Measurements from ENCODE around the gene MAST1.
"Not testable (repeated sequence)": the region's sequence is repeated elsewhere in the genome, so short reads cannot be mapped to it uniquely, and the experiment has no call there.

The MAST1 gene

DNA sequence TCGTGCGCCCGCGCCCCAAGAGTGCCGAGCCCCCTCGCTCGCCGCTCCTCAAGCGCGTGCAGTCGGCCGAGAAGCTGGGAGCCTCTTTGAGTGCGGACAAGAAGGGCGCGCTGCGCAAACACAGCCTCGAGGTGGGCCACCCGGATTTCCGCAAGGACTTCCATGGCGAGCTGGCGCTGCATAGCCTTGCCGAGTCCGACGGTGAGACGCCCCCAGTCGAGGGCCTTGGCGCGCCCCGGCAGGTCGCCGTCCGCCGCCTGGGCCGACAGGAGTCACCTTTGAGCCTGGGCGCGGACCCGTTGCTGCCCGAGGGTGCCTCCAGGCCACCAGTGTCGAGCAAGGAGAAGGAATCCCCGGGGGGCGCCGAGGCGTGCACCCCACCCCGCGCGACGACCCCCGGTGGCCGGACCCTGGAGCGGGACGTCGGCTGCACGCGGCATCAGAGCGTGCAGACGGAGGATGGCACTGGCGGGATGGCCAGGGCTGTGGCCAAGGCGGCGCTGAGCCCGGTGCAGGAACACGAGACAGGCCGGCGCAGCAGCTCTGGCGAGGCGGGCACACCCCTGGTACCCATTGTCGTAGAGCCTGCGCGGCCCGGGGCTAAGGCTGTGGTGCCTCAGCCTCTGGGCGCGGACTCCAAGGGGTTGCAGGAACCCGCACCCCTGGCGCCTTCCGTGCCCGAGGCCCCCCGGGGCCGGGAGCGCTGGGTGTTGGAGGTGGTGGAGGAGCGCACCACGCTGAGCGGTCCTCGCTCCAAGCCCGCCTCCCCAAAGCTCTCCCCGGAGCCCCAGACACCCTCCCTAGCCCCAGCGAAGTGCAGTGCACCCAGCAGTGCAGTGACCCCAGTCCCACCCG lies 35.8 kb downstream of the MAST1 start:
- DNase-seq: no peak

DNA sequence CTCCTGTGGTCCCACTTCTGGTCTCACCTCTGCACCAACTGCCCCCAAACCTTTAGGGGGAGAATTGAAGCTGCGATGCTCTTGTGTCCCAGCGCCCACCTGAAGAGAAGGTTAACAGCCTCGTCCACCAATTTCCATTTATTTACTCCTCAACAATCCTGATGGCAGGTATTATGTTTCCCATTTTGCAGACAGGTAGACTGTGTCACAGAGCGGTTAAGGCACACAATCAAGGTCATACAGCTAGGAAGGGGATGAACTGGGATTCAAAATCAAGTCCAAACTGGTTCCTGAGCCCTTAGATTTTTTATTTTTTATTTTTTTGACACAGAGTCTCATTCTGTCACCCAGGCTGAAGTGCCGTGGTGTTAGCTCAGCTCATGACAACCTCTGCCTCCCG lies 36.8 kb downstream of the MAST1 start:
- DNase-seq: no peak

DNA sequence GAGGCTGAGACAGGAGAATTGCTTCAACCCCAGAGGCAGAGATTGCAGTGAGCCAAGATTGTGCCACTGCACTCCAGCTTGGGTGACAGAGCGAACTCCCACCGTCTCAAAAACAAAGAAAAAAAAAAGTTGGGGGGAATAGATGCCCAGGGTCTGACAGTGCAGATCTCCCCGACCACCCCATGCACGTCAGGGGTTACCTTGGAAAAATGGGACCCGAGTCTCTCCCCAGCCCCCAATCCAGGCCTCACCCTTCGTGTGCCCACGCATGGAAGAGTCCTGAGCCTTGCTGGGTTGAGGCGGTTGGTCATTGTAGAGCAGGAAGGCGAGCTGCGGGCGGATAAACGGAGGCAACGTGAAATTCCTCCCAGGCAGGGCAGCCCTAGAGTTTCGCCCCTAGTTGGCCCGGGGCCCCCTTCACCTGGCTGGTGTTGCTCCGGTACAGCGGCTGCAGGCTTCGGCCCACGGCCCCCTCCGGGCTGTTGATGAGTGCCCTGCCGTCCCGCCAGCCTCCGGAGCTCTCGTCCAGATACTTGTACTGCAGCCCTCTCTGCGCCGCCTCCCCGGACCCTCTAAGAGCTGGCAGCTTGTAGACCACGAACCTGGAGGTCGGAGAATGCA lies 42.3 kb downstream of the MAST1 start:
- no peak for DNase-seq

DNA sequence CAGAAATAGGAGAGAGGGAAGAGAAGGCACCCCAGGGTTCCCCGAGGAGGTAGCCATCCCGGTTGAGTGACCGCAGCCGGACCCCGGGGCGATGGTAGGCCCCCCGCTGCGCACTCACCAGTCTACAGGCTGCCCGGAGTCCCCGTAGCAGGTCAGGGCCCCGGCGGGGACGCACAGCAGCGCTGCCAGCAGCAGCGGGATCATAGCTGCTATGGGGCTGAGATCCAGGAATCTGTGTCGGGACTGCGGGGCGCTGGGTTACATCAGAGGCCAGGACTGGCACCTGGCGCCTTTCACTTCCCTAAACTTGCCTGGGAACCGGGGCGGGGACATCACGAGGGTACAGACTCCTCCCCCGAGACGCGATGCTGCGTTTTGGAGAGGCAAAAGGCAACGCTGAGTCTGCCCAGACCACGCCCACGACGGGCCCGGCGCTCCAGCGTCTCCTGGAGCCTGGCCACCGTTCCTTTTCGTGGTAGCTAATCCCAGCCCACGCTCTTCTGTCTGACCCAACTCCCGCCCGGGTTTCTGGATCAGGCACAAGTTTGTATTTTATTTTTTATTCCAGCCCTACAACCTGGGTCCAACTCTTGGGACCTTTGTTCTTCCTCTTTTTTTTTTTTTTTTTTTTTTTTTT lies 43.0 kb downstream of the MAST1 start, which contains the start of gene DNASE2:
DNASE2 (minus strand) TSS at position 278 of the 637 bp plus-strand sequence; CDS start at position 204, 74 bp downstream.
- DNase-seq: peak; percentile 97

DNA sequence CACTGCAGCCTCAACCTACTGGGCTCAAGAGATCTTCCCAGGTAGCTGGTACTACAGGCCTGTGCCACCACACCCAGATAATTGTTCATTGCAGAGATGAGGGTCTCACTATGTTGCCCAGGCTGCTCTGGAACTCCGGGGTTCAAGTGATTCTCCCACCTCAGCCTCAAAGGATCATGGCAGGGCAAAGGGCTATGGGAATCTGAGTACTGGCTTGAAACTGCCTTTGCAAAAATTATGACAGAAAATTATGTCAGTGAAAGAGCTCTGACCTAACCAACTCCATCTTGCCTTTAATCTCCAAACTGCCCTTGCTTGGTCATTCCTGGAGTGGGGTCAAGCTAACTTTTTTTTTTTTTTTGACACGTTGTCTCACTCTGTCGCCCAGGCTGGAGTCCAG lies 44.3 kb downstream of the MAST1 start:
- DNase-seq: no peak

DNA sequence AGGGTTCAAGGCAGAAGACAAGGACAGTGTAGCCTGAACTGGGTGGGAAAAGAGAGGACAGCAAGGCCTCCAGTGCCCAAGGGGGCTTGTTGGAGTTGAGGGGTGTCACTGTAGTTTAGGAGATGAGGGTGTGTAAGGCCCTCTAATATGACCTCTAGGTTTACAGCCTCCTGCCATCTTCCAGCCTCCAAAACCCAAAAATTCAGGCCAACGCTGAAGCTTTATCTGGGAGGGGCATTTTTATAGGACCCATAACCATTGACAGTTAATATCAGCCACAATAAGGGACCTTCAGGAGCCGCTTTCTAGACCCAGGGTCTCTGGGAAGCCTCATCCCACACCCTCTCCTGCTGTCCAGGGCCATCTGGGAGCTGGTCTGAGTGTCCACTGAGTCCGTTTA lies 45.9 kb downstream of the MAST1 start:
- DNase-seq: no peak

DNA sequence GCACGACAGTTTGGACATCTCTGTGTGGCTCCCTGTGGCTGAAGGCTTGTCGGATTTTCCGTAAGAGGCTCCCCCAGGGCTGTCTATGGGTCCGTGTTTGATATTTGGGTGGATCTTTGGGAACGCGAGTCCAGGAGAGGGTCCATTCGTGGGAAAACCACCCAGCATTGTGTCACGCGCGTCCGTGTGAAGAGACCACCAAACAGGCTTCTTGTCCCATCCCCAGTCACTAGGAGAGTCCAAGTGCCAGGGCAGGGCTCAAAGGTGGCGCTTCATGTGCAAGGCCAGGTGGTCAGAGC lies 46.3 kb downstream of the MAST1 start:
- DNase-seq: no peak

DNA sequence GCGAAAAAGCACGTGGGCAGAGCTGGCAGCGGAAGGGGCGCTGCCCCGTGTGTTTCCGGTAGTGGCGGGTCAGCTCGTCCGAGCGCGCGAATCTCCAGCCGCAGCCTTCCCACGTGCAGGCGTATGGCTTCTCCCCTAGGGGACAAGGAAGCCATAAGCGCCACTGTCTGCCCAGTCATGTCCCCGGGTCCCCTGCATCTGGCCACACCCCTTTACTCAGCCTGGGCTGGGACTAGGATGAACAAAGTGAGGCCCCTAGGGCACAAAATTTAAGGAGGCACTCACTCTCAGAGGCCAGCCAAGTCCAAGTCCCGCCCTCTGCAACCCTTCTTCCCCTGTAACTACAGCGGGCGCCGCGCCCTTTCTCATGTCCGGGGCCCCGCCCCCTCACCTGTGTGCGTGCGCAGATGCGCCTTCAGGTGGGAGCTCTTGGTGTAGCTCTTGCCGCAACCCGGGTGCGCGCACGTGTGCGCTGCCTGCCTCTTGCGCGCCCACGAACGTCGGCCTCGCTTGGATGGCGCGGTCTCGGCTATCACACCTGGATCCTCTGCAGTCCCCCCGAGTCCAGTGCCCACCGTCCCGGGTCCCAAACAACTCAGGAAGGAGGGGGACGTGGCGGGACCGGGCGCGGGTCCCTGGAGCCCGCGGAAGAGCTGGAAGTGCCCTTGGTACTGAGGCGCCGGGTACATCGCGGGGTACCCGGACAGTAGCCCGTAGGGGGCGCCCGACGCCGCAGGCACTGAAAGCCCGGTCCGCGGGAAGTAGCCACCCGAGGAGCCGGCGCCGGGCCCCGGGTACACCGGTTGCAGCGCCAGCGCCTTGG lies 46.8 kb downstream of the MAST1 start:
- peak; percentile 93 for DNase-seq

DNA sequence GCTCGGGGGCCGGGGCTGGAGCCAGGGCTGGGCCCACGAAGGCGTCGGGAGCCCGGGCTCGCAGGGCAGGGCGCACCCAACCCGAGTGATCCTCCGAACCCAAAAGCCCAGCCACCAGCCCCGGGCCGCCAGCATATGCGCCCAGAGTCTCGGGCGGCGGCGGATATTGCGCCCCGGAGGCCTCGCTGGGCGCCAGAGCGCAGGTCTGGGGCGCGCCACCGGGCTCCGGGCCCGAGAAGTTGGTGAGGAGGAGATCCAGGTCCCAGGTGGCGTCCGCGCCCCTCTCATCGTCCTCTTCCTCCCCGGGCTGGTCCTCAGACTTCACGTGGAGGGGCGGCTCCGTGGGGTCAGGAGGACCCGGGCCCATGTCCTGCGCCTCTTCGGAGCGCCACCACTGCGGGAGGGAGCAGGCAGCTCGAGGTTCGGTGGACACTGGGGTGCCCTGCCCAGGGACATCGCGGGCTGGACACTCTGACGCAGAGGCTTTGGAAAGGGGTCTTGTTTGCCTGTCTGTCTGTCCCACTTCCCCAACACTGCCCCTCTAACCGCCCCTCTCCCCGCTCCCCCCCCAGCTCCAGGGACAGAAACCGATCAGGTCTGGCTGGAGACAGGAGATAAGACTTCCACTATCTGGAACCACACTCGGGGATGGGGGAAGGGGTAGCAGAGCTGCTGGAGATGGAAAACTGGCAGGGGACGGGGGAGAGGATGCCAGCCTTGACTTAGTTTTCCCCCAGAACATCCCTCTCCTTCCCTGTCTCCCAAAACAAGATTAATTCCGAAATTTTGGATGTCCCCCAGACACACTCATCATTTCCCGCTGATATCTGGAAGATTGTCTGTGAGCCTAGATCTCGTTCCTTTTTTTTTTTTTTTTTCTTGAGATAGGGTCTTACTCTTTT lies 47.7 kb downstream of the MAST1 start:
- DNase-seq: no peak

DNA sequence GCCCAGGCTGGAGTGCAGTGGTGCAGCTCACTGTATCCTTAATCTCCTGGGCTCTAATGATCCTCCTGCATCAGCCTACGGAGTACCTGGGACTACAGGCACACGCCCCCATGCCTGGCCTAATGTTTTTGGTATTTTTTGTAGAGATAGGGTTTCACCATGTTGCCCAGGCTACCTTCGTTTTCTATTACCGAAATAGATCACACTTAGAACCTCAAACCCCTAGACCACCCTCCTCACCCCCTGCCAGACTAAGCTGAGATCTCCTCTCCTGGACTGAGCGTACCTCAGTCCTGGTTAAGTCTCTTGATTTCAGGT lies 48.3 kb downstream of the MAST1 start:
- DNase-seq: no peak

DNA sequence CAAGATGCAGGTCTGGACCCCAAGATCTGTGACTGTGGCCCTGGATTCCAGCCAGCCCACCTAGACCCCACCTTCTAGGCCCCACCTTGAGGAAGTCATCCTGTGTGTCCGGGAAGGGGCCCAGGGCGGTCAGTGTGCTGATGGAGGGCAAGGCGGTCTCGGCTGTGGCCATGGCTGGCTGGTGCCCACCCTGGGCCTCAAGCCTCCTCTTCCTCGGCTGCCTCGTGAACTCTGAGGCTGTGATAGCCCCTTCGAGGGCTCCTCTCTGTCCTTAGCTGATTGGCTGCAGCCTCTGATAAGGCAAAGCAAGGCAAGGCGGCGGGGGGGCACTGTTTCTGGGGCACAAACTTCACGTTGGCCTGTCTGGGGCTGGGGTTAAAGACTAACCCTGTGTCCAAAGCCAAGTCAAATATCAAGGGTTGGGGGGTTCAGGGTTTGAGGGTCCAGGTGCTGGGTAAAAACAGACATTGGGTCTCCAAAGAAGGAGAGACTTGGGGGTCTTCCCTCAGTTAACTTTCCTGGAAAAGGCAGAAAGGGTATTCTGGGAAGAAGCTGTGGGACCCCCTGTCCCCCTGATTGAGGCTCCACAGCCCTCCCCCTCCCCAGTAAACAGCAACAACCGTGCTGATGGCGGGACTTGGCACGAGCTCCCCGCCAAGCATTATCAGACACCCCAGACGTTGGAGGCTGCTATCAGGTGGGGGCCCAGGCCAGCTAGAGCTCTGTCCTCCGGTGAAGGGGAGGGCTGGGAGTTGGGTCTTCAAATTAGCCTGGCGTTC lies 48.8 kb downstream of the MAST1 start, which contains the start of gene KLF1:
KLF1 (minus strand) TSS at position 233 of the 779 bp plus-strand sequence; CDS start at position 172, 61 bp downstream.
- no peak for DNase-seq

DNA sequence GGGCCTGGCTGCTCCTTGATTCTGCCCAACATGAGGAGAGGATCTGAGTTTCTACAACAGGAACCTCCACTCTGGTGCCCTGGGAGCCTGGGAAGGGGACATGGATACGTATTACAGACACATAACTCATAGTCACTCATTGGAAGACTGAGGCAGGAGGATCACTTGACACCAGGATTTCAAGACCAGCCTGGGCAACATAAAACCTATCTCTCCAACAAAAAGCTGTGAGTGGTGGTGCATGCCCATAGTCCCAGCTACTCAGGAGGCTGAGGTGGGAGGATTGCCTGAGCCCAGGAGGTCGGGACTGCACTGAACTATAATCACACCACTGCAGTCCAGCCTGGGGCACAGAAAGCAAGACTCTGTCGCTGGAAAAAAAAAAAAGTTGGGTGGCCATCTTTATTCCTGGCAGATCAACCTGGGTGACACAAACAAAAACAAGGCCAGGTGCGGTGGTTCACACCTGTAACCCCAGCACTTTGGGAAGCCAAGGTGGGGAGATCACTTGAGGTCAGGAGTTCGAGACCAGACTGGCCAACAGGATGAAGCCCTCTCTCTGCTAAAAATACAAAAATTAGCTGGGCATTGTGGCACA lies 49.8 kb downstream of the MAST1 start:
- DNase-seq: no peak

DNA sequence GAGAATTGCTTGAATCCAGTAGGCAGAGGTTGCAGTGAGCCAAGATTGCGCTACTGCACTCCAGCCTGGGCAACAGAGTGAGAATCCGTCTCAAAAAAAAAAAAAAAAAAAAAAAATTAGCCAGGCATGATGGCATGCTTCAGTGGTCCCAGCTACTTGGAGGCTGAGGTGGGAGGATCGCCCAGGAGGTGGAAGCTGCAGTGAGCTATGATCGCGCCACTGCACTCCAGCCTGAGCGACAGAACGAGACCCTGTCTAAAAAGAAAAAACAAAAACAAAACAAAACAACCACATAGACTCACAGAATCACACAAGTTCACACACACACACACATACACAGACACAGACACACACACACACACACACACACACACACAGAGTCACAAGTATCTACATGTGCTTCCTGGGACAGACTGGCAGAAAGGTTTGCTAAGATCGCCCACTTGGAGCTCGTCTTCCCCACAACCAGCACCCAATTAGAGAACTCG lies 52.0 kb downstream of the MAST1 start:
- DNase-seq: not testable (repeated sequence)

DNA sequence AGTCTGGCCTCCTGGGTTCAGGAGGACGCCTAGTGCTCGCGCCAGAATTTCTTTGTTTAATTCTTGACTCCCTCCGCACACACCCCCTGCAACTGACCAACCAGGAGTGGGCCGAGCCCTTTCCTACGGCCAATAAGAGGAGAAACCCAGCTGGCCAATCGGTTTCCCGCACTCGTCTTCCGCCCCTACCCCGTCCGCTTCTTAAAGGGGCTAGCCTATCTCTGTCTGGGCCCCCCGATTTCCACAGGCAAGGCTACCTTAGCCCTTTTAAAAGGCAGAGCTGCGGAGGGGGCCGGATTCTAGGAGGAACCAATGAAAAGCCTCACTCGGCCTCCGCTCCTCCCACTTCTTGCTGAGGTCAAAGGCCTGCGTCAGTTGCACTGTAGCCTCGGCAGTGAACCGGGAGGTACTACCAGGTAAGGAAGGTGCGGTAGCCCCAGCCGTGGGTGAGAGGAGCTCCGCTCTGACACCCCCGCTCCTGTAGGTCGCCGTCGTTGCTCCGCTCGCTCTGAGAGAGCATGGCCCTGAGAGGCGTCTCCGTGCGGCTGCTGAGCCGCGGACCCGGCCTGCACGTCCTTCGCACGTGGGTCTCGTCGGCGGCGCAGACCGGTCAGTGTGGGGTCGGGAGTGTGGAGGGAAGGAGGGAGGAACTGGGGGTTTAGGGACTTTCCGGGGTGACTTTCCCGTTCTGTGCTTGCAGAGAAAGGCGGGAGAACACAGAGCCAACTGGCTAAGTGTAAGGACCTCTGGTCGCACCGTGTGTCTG lies 52.7 kb downstream of the MAST1 start, which contains the start of gene GCDH:
GCDH (plus strand) TSS at position 374 of the 766 bp plus-strand sequence; CDS start at position 519, 145 bp downstream.
- peak; percentile 99 for DNase-seq

DNA sequence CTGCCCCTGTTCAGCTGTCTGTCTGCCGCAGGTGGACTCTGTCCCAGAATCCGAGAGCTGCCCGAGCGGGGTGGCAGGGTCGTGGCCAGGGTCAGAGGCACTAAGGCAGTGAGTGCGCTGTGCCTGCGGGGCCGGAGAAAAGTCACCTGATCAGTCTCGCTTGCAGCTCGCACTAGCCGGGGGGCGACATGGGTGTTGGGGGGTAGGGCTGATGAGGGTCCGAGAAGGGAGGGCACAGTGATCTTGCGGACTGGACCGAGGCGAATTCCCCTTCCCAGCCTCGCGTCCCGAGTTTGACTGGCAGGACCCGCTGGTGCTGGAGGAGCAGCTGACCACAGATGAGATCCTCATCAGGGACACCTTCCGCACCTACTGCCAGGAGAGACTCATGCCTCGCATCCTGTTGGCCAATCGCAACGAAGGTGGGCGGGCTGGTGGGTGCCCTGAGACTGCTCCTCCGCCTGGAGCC lies 53.3 kb downstream of the MAST1 start:
- DNase-seq: no peak

DNA sequence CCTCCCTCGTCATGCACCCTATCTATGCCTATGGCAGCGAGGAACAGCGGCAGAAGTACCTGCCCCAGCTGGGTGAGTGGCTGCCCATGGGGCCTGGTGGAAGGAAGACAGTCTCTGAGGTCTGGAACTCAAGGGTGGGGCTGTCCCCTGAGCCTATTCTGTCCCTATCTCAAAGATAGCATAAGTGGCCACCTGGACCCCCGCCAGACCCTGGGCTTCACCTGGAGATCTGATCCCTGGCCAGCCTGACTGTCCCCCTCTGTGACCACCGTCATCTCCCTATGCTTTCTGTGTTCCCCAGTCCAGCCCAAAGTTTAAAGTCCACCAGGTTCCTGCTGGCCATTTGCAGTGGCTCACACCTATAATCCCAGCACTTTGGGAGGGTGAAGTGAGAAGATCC lies 55.3 kb downstream of the MAST1 start:
- DNase-seq: no peak

DNA sequence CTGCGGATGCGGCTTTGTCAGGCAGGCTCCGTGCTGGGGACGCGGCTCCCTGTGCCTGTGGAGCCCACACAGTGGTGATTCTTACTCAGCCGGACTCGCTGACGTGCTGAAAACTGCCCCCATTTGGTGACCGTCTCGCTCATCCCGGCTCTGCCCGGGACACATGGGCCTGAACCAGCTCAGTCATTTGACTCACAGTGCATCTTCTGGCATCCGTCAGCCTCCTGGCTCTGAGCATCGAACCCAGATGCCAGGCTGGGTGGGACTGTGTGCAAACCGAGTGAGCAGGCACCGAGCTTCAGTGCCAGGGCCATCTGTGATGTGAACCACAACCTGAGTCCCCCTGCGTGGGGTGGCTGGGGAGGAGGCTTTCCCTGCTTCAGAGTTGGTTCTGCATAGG lies 58.1 kb downstream of the MAST1 start:
- DNase-seq: no peak

DNA sequence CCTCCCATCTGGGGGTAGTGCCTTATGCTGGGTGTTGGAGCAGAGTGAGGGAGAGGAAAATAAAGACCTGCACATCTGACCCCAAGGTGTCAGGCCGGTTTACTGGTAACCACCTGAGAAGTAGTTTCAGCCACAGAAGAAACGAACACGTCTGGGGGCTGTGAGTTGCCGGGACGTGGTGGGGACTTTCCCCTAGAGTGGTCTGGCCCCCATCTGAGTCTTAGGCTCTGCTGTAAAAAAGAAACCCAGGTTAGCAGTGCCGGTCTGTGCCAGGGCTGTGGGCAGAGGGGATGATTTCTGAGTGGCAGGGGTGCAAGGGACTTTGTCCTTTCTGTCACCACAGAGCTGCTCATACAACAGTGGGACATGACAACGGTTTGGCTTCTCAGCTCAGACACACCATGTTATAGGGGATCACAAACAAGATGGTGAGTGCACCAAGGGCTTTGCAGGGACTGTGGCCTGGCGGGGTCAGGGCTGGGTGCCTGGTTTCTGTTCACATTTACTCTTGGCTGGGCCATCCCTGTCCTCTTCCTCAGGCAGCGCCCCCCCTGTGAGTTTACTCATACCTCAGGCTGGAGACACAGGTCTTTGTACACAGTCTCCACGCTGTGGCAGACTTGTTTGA lies 61.7 kb downstream of the MAST1 start:
- no peak for DNase-seq

DNA sequence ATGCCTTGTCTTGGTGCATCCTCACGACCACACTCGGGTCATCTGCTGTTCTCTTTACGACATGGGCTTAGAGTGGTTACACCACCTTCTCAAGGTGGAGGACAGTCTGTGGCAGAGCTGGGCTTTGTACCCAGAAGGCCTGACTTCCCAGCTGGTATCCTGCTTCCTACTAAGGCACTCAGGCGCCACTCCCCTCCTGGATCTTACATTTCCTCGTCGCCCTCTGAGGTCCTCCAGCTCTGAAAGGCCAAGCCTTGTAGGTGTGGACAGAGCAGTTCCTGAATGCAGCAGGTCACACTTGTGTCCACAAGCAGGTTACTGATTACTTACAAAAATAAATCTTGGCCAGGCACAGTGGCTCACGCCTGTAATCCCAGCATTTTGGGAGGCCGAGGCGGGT lies 68.9 kb downstream of the MAST1 start:
- DNase-seq: no peak
